HUDEP-2 (cell line): ENCODE data around the gene ALDH9A1.
"Not testable (repeated sequence)": the region's sequence is repeated elsewhere in the genome, so short reads cannot be mapped to it uniquely, and the experiment has no call there.

Experiments used
- DNase-seq, 76 experiments: peaks; one replicate each; lab custom pipeline; 2025; ENCODE audit not compliant: unreplicated experiment in 76 of 76; lab: John Stamatoyannopoulos, UW

The ALDH9A1 gene

GRCh38 chr1:165697881-165698760, at the start of gene ALDH9A1:
ALDH9A1 (minus strand) TSS chr1:165698562; CDS start chr1:165698558, 4 bp downstream.
- peak in 75 of 76 experiments; percentile 35 to 88 (median 76) for DNase-seq

DNA sequence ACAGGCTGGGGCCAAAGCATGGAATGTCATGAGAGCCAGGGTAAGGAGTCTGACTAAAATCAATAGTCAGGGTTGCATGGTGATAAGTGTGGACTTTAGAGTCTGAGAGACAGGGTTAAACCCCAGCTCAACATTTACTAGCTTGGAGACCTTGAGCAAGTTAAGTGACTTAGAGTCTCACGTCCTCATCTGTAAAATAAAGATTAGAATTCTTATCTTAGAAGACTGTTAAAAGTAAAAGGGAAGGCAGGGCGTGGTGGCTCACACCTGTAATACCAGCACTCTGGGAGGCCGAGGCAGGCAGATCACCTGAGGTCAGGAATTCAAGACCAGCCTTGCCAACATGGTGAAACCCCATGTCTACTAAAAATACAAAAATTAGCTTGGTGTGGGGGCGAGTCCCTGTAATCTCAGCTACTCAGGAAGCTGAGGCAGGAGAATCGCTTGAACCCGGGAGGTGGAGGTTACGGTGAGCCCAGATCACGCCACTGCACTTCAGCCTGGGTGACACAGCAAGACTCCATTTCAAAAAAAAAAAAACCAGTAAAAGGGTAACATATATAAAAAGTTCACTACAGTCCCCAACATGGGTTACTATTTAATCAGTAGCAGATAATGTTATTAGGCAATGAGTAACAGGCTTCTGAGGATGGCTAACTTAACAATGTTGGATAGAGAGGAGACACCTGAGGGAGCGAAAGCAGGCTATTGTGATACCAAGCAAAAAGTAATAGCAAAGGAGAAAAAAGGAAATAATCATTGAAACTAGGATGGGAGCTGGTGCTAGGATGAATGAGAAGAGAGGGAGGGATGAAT, 49.5 kb upstream of the ALDH9A1 start:
- peak in 2 of 76 experiments; percentile 14 to 15 for DNase-seq

GRCh38 chr1:165744913-165745312, 46.6 kb upstream of the ALDH9A1 start:
- DNase-seq = not testable (repeated sequence)

- no peak for DNase-seq
Observed at GRCh38 chr1:165742194-165742593, 43.8 kb upstream of the ALDH9A1 start.

- no peak for DNase-seq
Observed at GRCh38 chr1:165738794-165739193, 40.4 kb upstream of the ALDH9A1 start.

DNA sequence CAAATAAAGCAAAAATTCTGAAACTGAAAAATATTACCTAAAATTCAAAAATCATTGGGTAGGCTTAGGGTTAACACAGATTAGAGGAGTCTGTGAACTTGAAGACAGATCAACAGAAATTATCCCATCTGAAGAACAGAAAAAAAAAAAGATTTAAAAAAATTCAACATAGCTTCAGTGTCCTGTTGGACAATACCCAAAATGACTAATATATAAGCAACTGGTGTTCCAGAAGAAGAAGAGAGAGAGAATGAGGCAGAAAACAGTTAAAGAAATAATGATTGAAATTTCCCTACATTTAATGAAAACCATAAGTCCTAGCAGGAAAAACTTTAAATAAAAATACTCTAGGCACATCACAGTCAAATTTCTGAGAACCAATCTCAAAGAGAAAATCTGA, 38.8 kb upstream of the ALDH9A1 start:
- DNase-seq = no peak

GRCh38 chr1:165734906-165735305, 36.5 kb upstream of the ALDH9A1 start:
- DNase-seq = no peak

GRCh38 chr1:165726841-165727240, 28.5 kb upstream of the ALDH9A1 start:
- DNase-seq = no peak

DNA sequence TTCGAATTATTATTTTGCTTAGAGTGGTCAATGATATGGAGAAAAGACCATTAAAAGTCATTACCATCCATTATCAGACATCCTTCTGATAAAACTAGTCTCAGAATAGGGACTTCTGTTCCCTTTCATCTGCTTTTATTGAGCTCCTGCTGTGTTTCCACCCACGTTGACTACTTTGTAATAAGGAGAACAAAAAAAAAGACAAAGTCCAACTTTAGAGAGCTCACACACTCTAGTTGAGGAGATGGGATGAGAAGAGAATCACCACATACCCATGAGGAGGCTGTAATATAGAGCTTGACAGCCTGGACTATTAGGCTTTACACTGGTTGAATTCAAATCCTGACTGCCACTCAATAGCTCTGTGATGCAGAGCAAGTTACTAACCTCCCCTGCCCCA, 27.8 kb upstream of the ALDH9A1 start:
- no peak for DNase-seq

DNA sequence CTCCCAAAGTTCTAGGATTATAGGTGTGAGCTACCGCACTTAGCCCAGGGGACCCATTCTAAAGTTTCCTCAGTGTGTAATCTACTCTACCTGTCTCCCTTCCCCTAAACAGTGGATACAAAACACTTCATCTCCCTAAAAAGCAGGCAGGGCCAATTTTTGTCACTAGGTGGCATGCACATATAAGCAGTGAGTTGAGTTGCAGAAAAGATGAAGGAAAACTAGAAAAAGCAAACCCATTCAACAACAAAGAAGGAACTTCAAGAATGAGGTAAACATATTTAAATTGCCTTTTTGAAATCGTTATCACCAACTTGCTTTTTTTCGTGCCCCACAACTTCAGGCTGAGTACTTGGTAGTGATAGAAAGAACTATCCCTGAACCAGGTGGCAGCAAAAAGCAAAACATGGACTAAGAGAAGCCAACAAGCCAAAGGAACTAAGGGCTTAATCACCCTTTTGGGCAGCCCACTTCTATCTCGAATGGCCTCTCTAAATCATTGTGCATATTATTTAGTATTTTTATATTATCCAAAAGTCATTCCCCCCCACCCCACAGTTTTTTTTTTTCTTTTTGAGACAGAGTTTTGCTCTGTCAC, 19.7 kb upstream of the ALDH9A1 start:
- DNase-seq = peak in 53 of 76 experiments; percentile 1 to 64 (median 30)

- not testable (repeated sequence) for DNase-seq
Observed at GRCh38 chr1:165716265-165717051, 18.1 kb upstream of the ALDH9A1 start.

GRCh38 chr1:165712764-165713163, 14.4 kb upstream of the ALDH9A1 start:
- no peak for DNase-seq

DNA sequence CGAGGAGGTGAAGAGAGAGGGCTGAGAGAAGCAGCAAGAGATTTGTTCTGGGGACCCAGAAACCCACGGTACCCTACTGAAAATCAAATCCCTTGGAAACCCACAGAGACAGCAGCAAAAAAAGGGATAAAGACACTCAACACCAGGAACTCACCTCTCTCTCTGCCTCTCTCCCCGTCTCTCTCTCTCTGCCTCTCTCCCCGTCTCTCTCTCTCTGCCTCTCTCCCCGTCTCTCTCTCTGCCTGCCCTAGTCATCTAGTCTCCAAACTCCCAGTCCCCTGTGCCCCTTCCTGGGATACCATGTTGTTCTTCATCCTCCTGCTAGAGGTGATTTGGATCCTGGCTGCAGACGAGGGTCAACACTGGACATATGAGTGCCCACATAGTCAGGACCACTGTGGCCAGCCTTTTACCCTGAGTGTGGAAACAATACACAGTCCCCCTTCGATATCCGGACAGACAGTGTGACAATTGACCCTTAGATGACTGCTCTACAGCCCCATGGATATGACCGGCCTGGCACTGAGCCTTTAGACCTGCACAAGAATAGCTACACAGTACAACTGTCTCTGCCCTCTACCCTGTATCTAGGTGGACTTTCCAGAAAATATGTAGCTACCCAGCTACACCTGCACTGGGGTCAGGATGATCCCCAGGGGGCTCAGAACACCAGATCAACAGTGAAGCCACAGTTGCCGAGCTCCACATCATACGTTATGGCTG, 9.8 kb upstream of the ALDH9A1 start:
- DNase-seq = no peak

DNA sequence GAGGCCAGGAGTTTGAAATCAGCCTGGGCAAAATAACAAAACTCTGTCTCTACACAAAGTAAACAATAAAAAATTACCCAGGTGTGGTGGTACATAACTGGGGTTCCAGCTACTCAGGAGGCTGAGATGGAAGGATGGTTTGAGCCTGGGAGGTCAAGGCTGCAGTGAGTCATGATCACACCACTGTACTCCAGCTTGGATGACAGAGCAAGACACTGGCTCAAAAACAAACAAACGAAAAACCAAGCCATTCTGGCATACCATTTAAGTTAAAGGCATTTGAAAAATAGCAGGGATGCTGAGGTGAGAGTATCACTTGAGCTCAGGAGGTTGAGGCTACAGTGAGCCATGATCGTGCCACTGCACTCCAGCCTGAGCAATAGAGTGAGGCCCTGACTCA, 5.3 kb upstream of the ALDH9A1 start:
- no peak for DNase-seq

DNA sequence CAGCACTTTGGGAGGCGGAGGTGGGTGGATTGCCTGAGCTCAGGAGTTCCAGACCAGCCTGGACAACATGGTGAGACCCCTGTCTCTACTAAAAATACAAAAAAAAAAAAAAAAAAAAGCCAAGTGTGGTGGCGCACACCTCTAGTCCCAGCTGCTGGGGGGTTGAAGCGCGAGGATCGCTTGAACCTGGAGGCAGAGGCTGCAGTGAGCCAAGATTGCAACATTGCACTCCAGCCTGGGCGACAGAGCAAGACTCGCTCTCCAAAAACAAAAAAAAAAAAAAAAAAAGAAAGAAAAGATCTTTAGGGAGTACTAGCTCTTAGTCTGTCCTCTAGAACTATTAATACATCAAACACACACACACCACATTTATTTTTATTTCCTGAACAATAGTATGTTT, 3.6 kb upstream of the ALDH9A1 start:
- not testable (repeated sequence) for DNase-seq

GRCh38 chr1:165699577-165699976, 1.2 kb upstream of the ALDH9A1 start:
- no peak for DNase-seq

- no peak for DNase-seq
Observed at GRCh38 chr1:165698761-165699052, 345 bp upstream of the ALDH9A1 start.

DNA sequence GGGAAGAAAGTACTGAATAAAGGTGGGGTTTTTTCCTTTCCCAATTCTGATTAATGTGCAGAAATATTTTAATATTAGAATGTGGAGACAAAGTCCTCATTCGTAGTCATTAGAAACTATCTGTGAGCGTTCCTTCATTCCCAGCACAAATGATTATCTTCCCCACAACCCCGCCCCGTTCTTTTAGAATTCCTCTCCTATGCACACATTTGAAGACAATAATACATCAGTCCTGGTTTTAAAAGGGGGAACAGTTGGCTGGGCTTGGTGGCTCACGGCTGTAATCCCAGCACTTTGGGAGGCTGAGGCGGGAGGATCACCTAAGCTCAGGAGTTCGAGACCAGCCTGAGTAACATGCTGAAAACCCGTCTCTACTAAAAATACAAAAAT, 876 bp downstream of the ALDH9A1 start:
- no peak for DNase-seq

DNA sequence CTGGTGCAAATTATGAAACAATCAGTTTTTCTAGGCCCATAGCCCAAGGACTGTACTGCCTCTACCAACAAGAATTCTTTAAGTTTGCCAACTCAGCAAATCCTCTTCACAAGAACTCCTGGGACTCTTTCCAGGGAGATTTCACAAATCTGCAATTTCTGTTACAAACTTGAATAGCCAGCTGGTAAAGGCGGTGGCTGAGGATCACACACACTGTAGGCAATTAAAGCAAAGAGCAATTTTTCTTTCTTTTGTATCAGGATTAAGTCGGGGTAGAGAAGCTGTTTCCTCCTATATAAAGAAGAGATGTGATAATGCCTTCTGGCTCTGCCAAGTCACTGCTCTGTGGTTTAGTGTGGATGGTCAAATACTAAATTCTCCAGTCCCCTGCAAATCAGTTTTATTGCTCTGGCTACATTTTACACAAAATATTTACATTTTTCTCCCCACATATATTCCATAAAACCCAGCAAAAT, 1.7 kb downstream of the ALDH9A1 start:
- peak in 2 of 76 experiments; percentile 5 to 6 for DNase-seq

- no peak for DNase-seq
Observed at GRCh38 chr1:165695031-165695430, 3.3 kb downstream of the ALDH9A1 start.
